ENCODE data around the gene ENO3. TPM values are rescaled to one million over a fixed set of nuclear protein-coding genes. Genes with fewer than 3 reads are reported as not detected.

The ENO3 gene
- total RNA-seq, 2 experiments from 2014 or later = 26.6 to 34.3 TPM

DNA sequence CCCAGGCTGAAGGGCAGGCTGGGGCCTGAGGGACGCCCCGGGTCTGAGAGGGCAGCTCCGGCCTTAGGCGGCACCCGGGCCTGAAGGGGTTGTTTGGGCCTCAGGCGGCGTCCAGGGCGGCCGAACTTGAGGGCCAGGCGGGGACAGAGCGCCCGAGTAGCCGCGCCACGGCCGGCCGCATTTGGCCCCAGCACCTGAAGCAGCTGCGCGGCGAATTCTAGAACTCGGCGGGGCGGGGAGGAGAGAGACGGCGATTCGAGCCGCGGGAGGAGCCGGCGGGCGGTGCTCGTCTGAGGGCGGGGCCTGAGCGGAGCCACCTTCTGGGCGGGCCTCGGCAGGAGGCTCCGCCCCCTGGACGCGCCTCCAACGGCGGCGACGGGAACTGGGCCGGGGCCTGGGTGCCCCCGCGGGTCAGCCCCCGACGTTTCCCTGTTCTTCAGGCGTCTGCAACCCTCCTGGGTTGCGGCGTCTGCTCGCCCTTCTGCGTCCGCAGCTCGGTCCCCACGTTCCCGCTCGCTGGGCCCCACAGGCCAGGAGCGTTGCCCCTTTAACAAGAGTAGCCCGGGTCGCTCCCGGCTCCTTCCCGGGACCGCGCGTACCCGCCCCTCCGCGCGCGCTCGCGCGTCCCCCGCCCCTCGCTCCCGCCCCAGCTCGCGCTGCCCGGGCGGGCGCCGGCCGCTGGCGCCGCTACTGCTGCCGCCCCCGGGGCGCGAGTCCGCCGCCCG is 46.5 kb downstream of the ENO3 start, which contains the start of the genes INCA1 and KIF1C:
Gene INCA1 (minus strand): TSS at position 221 of the 725 bp plus-strand sequence. CDS start 3,085 bp downstream, outside the sequence.
Gene KIF1C (plus strand): TSS at position 649 of the 725 bp plus-strand sequence. CDS start 2,297 bp downstream, outside the sequence.
- Mint-ChIP-seq H3K4me1 (ENCODE audit: low read depth) (peaks cover 18% of the 10 kb centered on the region), H3K27ac (peak within 1 kb of the TSS; percentile 84), H3K36me3 (ENCODE audit: low read depth) (peaks cover 18% of the 10 kb centered on the region), H3K9me3 (ENCODE audit: insufficient read depth) (no peaks in the 10 kb centered on the region), H3K27me3 (ENCODE audit: low read depth) (peaks cover 6% of the 10 kb centered on the region), H3K4me3 (peak within 1 kb of the TSS; percentile 81)
- peak; percentile 94 for DNase-seq
- POLR2A ChIA-PET = interaction anchor here (0.7 to 2.6 kb wide), 6 partner anchors 9 to 194 kb away, joined by 3 to 10 read pairs (median 8); partner anchors contain the start of genes PFN1, RNF167, SLC25A11 and ZNF594
- CTCF ChIA-PET = interaction anchor here (1.1 to 1.8 kb wide), 4 partner anchors 9 to 89 kb away, joined by 3 to 13 read pairs (median 5); partner anchors contain the start of gene CAMTA2
- peak; percentile 92 for ATAC-seq

DNA sequence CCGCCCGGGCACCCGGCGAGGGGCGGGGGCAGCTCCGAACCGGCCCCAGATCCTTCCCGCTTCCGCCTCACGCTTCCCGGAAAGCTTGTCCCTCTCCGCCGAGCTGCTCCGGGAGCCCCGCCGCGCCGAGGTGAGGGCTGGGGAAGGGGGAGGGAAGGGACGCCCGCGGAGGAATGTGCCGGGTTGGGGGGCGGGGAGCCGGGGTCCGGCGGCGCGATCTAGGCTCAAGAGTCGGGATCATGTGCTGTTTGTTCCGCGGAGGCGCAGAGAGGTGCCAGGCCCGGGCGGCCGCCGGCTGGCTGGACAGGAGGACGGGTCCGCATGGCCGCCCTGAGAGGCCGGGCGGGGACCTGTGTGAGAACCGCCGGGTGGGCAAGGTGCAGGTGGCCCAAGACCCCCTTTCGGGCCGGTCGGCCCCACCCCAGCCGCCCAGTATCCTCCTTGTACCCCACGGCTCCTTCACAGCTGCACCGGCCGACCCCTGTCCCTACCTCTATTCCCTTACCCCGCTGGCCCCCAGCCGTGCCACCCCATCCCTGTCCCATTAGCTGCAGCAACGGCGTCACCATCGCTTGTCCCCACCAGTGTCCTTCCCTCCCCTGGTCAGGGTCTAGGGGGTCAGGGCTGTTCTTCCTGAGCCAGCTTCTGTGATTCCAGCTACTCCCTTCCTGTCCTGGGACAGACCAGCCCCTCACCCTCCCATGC is 47.3 kb downstream of the ENO3 start:
- ChIA-PET POLR2A (interaction anchor here (1.0 to 2.6 kb wide), 5 partner anchors 9 to 58 kb away, joined by 3 to 10 read pairs (median 9); partner anchors contain the start of genes PFN1, RNF167 and SLC25A11), CTCF (interaction anchor here (1.1 to 1.8 kb wide), 4 partner anchors 10 to 89 kb away, joined by 3 to 13 read pairs (median 5); partner anchors contain the start of gene CAMTA2)
- Mint-ChIP-seq H3K36me3 (ENCODE audit: low read depth) (peaks cover 18% of the 10 kb centered on the region), H3K4me1 (ENCODE audit: low read depth) (peaks cover 18% of the 10 kb centered on the region), H3K27me3 (ENCODE audit: low read depth) (peaks cover 6% of the 10 kb centered on the region), H3K9me3 (ENCODE audit: insufficient read depth) (no peaks in the 10 kb centered on the region), H3K4me3 (peak overlapping the region; percentile 81), H3K27ac (peak overlapping the region; percentile 52)
- peak; percentile 11 for ATAC-seq
- no peak for DNase-seq

DNA sequence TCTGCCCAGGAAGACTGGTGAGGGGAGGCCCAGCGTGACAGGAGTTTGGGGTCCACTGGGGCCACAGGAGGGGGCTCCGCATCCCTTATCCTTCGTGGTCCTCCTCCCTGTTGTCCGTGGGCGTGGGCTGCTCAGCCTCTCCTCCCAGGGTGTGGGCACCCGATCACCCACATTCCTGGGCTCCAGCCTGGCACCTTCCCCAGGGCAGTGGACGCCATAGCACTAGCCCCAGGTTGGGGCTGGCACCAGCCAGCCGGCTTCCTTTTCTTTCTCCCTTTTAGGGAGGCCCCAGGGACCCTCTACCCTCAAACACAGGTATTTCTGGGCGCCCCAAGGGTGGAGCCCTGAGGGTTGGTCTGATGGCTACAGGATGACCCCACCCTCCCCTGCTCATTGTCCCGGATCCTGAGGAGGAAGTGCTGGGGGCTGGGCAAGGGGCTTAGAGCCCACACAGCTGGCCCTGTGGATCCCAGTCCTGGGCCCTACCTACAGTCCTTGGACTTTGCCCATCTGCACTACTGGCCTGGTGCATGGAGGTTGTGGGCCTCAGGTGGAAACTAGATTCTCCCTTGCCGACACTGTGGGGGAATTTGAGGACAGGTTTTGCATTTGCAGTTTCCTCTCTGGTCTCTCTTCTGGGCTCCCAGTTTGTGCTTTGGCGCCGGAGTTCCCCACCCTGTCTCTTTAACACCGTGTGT is 48.0 kb downstream of the ENO3 start:
- CTCF ChIA-PET = interaction anchor here (1.1 kb wide), 1 partner anchor 20 kb away, joined by 3 read pairs; no protein-coding TSS in a partner anchor
- ATAC-seq = no peak
- Mint-ChIP-seq H3K27ac (peak overlapping the region; percentile 46), H3K36me3 (ENCODE audit: low read depth) (peaks cover 25% of the 10 kb centered on the region), H3K27me3 (ENCODE audit: low read depth) (peaks cover 6% of the 10 kb centered on the region), H3K4me1 (ENCODE audit: low read depth) (peaks cover 18% of the 10 kb centered on the region), H3K4me3 (peak overlapping the region; percentile 81), H3K9me3 (ENCODE audit: insufficient read depth) (no peaks in the 10 kb centered on the region)
- POLR2A ChIA-PET = interaction anchor here (1.0 kb wide), 1 partner anchor 28 kb away, joined by 3 read pairs; no protein-coding TSS in a partner anchor
- DNase-seq = no peak

DNA sequence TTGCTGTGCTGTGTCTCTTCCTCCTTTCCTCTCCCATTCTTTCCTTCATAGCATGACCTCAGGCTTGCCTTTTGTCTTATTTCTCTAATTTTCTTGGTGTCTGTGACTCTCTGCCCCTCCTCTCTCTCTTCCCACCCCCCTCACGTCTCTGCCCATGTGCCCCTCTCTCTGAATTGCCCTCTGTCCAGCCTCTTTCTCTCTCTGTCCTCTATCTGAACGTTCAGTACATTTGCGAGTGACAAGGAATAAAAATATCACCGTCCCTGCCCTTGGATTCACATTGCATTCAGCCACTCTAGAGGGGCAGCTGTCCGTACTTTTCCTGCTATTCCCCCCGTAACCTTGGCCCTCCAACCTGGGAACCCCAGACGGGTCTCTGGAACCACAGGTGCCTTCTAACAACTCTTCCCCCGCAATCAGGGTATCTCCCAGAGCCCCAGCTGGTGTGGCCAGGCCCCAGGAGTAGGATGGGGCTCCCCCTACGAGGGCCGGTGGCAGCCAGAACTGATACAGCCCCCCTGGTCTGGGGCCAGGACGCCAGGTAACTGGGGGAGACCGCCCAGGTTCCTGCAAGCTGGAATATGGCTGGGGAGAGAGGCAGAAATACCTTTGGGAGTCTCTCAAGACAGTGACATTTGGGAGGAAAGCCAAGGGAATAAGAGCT is 48.6 kb downstream of the ENO3 start:
- peak overlapping the region; percentile 81 for H3K4me3 Mint-ChIP-seq
- H3K9me3 Mint-ChIP-seq (ENCODE audit: insufficient read depth) = no peaks in the 10 kb centered on the region
- ChIA-PET CTCF (interaction anchor here (0.6 to 1.7 kb wide), 3 partner anchors 12 to 31 kb away, joined by 3 to 11 read pairs (median 3); no protein-coding TSS in a partner anchor), POLR2A (no interaction called here)
- H3K27ac Mint-ChIP-seq = peak overlapping the region; percentile 20
- H3K27me3 Mint-ChIP-seq (ENCODE audit: low read depth) = peaks cover 6% of the 10 kb centered on the region
- DNase-seq = no peak
- no peak for ATAC-seq
- H3K4me1 Mint-ChIP-seq (ENCODE audit: low read depth) = peaks cover 18% of the 10 kb centered on the region
- peaks cover 32% of the 10 kb centered on the region for H3K36me3 Mint-ChIP-seq (ENCODE audit: low read depth)

DNA sequence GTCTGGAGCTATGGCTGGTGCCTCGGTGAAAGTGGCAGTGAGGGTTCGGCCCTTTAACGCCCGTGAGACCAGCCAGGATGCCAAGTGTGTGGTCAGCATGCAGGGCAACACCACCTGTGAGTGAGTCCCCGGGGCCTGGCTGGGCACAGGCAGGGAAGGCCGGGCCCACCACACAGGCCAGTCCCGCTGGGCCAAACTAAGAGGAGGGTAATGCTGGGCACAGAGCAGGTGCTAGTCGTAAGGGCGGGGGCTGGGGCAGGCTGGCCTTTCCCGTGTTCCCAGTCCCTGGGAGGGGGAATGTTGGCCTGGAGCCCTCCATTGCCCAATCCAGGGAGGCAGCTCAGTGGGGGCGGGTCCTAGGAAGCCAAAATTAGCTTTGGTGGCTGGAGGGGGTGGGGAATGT is 49.3 kb downstream of the ENO3 start:
- POLR2A ChIA-PET = no interaction called here

DNA sequence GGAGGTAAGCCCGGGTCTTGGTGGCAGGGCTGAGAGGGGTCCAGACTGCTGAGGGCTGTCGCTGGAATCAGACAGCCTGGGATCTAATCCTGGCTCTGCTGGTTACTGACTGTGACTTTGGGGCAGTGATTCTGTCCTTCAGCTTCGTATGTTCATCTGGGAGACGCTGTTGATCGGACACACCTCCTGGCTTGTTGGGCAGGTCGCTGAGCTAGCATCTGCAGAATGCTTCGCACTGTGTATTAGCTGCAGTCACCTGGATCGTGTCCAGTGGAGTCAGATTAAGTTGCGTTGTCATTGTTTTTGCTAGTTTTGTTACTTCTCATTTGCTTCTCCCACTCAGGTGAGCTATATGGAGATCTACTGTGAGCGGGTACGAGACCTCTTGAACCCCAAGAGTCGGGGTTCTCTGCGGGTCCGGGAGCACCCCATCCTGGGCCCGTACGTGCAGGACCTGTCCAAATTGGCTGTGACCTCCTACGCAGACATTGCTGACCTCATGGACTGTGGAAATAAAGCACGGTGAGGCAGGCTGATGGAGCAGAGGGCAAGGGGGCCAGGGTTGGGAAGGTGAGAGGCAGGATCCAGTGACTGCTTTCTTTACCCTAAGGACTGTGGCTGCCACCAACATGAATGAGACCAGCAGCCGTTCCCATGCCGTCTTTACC is 51.3 kb downstream of the ENO3 start:
- ATAC-seq (no peak), DNase-seq (no peak)
- Mint-ChIP-seq H3K4me1 (ENCODE audit: low read depth) (peaks cover 14% of the 10 kb centered on the region), H3K27me3 (ENCODE audit: low read depth) (no peaks in the 10 kb centered on the region), H3K36me3 (ENCODE audit: low read depth) (peaks cover 50% of the 10 kb centered on the region), H3K9me3 (ENCODE audit: insufficient read depth) (no peaks in the 10 kb centered on the region), H3K27ac (no peak overlapping the region), H3K4me3 (no peak overlapping the region)
- POLR2A ChIA-PET = no interaction called here
- CTCF ChIA-PET = interaction anchor here (0.8 kb wide), 2 partner anchors 13 to 15 kb away, joined by 3 read pairs; partner anchors contain the start of gene CAMTA2

More for the DNA sequence above, 49.3 kb downstream of the ENO3 start:
- Mint-ChIP-seq H3K9me3 (ENCODE audit: insufficient read depth) (no peaks in the 10 kb centered on the region), H3K27me3 (ENCODE audit: low read depth) (peaks cover 1% of the 10 kb centered on the region), H3K4me1 (ENCODE audit: low read depth) (peaks cover 18% of the 10 kb centered on the region), H3K27ac (no peak overlapping the region), H3K36me3 (ENCODE audit: low read depth) (peaks cover 39% of the 10 kb centered on the region), H3K4me3 (no peak overlapping the region)
- no peak for DNase-seq
- no peak for ATAC-seq
- CTCF ChIA-PET = interaction anchor here (0.6 to 1.7 kb wide), 3 partner anchors 12 to 30 kb away, joined by 3 to 11 read pairs (median 3); no protein-coding TSS in a partner anchor

DNA sequence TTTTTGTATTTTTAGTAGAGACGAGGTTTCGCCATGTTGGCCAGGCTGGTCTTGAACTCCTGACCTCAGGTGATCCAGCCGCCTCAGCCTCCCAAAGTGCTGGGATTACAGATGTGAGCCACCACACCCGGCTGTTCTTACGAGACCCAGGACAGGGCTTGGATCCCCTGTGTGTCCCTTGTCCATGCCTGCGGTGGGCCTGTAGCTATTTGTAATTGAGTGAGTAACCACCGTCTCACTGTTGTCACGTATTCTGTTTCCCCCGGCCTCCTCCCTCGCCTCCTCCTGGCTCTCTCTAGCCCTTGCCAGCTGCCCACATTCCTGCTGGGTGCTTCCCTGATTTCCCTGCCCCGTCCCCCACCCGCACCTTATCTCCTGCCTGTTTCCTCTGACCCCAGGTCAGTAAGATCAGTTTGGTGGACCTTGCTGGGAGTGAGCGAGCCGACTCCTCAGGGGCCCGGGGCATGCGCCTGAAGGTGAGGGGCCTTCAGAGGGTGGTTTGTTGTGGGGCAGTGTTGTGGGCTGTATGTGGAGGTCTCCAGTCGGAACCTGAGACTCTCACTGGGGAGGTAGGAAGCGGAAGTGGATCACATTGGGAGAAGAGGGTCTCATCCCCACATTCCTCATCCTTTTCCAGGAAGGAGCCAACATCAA is 52.4 kb downstream of the ENO3 start:
- CTCF ChIA-PET = no interaction called here
- no peak overlapping the region for H3K27ac Mint-ChIP-seq
- DNase-seq = no peak
- H3K4me3 Mint-ChIP-seq = no peak overlapping the region
- POLR2A ChIA-PET = no interaction called here
- ATAC-seq = no peak
- H3K36me3 Mint-ChIP-seq (ENCODE audit: low read depth) = peaks cover 60% of the 10 kb centered on the region
- H3K27me3 Mint-ChIP-seq (ENCODE audit: low read depth) = no peaks in the 10 kb centered on the region
- H3K4me1 Mint-ChIP-seq (ENCODE audit: low read depth) = peaks cover 14% of the 10 kb centered on the region
- H3K9me3 Mint-ChIP-seq (ENCODE audit: insufficient read depth) = no peaks in the 10 kb centered on the region

Small RNAs within 50 kb of the gene (microRNA-seq; reads per million reads assigned to microRNA genes)
- gene MIR6864 = 2.3 reads per million
- gene MIR6865 = not detected

Other genes starting within 250 kb of the ENO3 start
- gene PELP1, start 247.0 kb upstream of the ENO3 start, total RNA-seq = 10 to 100 TPM; 69.2 to 76.1 TPM
- gene ARRB2, start 240.5 kb upstream of the ENO3 start, total RNA-seq = 100 to 1,000 TPM; 302 to 316 TPM
- 10 to 100 TPM; 23.0 to 27.2 TPM for gene MED11, start 219.7 kb upstream of the ENO3 start, total RNA-seq
- gene ZMYND15, start 211.3 kb upstream of the ENO3 start, total RNA-seq = not detected
- under 1 TPM; 0.50 to 0.89 TPM for gene CXCL16, start 211.2 kb upstream of the ENO3 start, total RNA-seq
- gene TM4SF5, start 179.2 kb upstream of the ENO3 start, total RNA-seq = not detected
- not detected for gene VMO1, start 164.8 kb upstream of the ENO3 start, total RNA-seq
- gene GLTPD2, start 162.2 kb upstream of the ENO3 start, total RNA-seq = not detected
- gene PSMB6, start 155.0 kb upstream of the ENO3 start, total RNA-seq = 100 to 1,000 TPM; 107 to 119 TPM
- gene PLD2, start 144.0 kb upstream of the ENO3 start, total RNA-seq = 10 to 100 TPM; 11.6 to 20.0 TPM
- 10 to 100 TPM; 68.1 to 73.2 TPM for gene MINK1, start 117.8 kb upstream of the ENO3 start, total RNA-seq
- 1 to 10 TPM in 1 of 2 experiments, under 1 TPM in 1; 0.97 to 1.1 TPM for gene C17orf107, start 51.6 kb upstream of the ENO3 start, total RNA-seq
- gene CHRNE, start 48.0 kb upstream of the ENO3 start, total RNA-seq = under 1 TPM; 0.26 to 0.45 TPM
- gene GP1BA, start 18.8 kb upstream of the ENO3 start, total RNA-seq = not detected
- 10 to 100 TPM; 78.5 to 86.4 TPM for gene SLC25A11, start 11.1 kb upstream of the ENO3 start, total RNA-seq
- gene RNF167, start 10.9 kb upstream of the ENO3 start, total RNA-seq = 100 to 1,000 TPM; 239 to 245 TPM
- gene PFN1, start 2.6 kb upstream of the ENO3 start, total RNA-seq = 1,000 to 10,000 TPM; 2,493 to 2,581 TPM
- 10 to 100 TPM; 52.3 to 53.6 TPM for gene SPAG7, start 16.7 kb downstream of the ENO3 start, total RNA-seq
- gene CAMTA2, start 36.6 kb downstream of the ENO3 start, total RNA-seq = 10 to 100 TPM; 51.3 to 55.5 TPM
- gene INCA1, start 46.4 kb downstream of the ENO3 start, total RNA-seq = under 1 TPM; 0.26 to 0.29 TPM
- gene KIF1C, start 46.8 kb downstream of the ENO3 start, total RNA-seq = 10 to 100 TPM; 43.6 to 45.3 TPM
- gene SLC52A1, start 84.3 kb downstream of the ENO3 start, total RNA-seq = under 1 TPM; 0.40 to 0.94 TPM
- 1 to 10 TPM; 3.3 to 3.5 TPM for gene ZFP3, start 127.3 kb downstream of the ENO3 start, total RNA-seq
- gene ZNF232, start 160.8 kb downstream of the ENO3 start, total RNA-seq = 10 to 100 TPM in 1 of 2 experiments, 1 to 10 TPM in 1; 9.8 to 10.2 TPM
- gene USP6, start 164.9 kb downstream of the ENO3 start, total RNA-seq = under 1 TPM; 0.08 to 0.10 TPM
- gene ZNF594, start 240.7 kb downstream of the ENO3 start, total RNA-seq = 10 to 100 TPM; 11.8 to 12.7 TPM

Data from activated CD8-positive, alpha-beta T cell treated with anti-CD3 and anti-CD28 coated beads, Interleukin-2, amount 10 ng/mL, durations not matched to agents 7 days and 5 days (primary cell).